ENCODE results near the gene RNF19B. TPM values are rescaled to one million over a fixed set of nuclear protein-coding genes. Genes with fewer than 3 reads are reported as not detected.

The RNF19B gene
- polyA plus RNA-seq, 4 donors, result 15.4 to 18.0 (median 16.6) TPM

- no peak for DNase-seq (ENCODE audit: low read depth in 4 of 4, low spot score in 3 of 4)
These were observed 59.8 kb downstream of the RNF19B start for GRCh38 chr1:32904797-32905196.

GRCh38 chr1:32903991-32904785 is 60.4 kb downstream of the RNF19B start:
- no peak for DNase-seq (ENCODE audit: low read depth in 4 of 4, low spot score in 3 of 4)

GRCh38 chr1:32902535-32902920 is 62.1 kb downstream of the RNF19B start:
- no peak for DNase-seq (ENCODE audit: low read depth in 4 of 4, low spot score in 3 of 4)

GRCh38 chr1:32901823-32902534 is 62.6 kb downstream of the RNF19B start:
- no peak for DNase-seq (ENCODE audit: low read depth in 4 of 4, low spot score in 3 of 4)

GRCh38 chr1:32900956-32901822 is 63.4 kb downstream of the RNF19B start, which contains the start of gene TMEM54:
TMEM54 (minus strand) TSS chr1:32901389; CDS start chr1:32901238, 151 bp downstream.
- no peak for DNase-seq (ENCODE audit: low read depth in 4 of 4, low spot score in 3 of 4)

- DNase-seq (ENCODE audit: low read depth in 4 of 4, low spot score in 3 of 4), result no peak
These were observed 64.1 kb downstream of the RNF19B start for GRCh38 chr1:32900371-32900955.

- no peak for DNase-seq (ENCODE audit: low read depth in 4 of 4, low spot score in 3 of 4)
These were observed 64.9 kb downstream of the RNF19B start for GRCh38 chr1:32899586-32900296.

GRCh38 chr1:32898958-32899357 is 65.7 kb downstream of the RNF19B start:
- DNase-seq (ENCODE audit: low read depth in 4 of 4, low spot score in 3 of 4), result no peak

- no peak for DNase-seq (ENCODE audit: low read depth in 4 of 4, low spot score in 3 of 4)
These were observed 66.6 kb downstream of the RNF19B start for GRCh38 chr1:32898056-32898455.

- no peak for DNase-seq (ENCODE audit: low read depth in 4 of 4, low spot score in 3 of 4)
These were observed 67.2 kb downstream of the RNF19B start for GRCh38 chr1:32897082-32898049.

- DNase-seq (ENCODE audit: low read depth in 4 of 4, low spot score in 3 of 4), result no peak
These were observed 68.2 kb downstream of the RNF19B start for GRCh38 chr1:32896451-32896850.

- no peak for DNase-seq (ENCODE audit: low read depth in 4 of 4, low spot score in 3 of 4)
These were observed 69.0 kb downstream of the RNF19B start for GRCh38 chr1:32895325-32896215.

- no peak for DNase-seq (ENCODE audit: low read depth in 4 of 4, low spot score in 3 of 4)
These were observed 69.9 kb downstream of the RNF19B start for GRCh38 chr1:32894681-32895080.

- DNase-seq (ENCODE audit: low read depth in 4 of 4, low spot score in 3 of 4), result no peak
These were observed 70.5 kb downstream of the RNF19B start for GRCh38 chr1:32894019-32894600.

GRCh38 chr1:32893198-32894018 is 71.2 kb downstream of the RNF19B start:
- DNase-seq (ENCODE audit: low read depth in 4 of 4, low spot score in 3 of 4), result no peak

GRCh38 chr1:32892368-32893197 is 72.0 kb downstream of the RNF19B start:
- DNase-seq (ENCODE audit: low read depth in 4 of 4, low spot score in 3 of 4), result no peak

All from left renal pelvis (tissue), 4 donors.